Stimulated activated effector memory CD8-positive, alpha-beta T cell treated with anti-CD3 and anti-CD28 coated beads, Interleukin-12 subunit alpha, Interleukin-12 subunit beta, amount 100 ng/mL, for 72 hours (primary cell): Measurements from ENCODE around the gene TOR4A.
A peak's percentile ranks its signal among the peaks of the same experiment; 100 is the strongest.
"Not testable (repeated sequence)": the region's sequence is repeated elsewhere in the genome, so short reads cannot be mapped to it uniquely, and the experiment has no call there.

Experiments
- ATAC-seq: fragments of 150-1000 bp; cut with Tn5 transposase; 2 replicates; pipeline ENCODE4 v1.10.0; 2021
- DNase-seq, 2 donors: peaks; one replicate each; pipeline ENCODE4 v3.0.0; 2021 to 2022; ENCODE audit warnings: low spot score in 2 of 2
- H3K27ac Mint-ChIP-seq: one replicate; pipeline ENCODE4 v1.8.0; 2022; ENCODE audit warnings: mild to moderate bottlenecking, mixed read lengths
- H3K36me3 Mint-ChIP-seq: one replicate; pipeline ENCODE4 v1.8.0; 2022; ENCODE audit warnings: mild to moderate bottlenecking, mixed read lengths
- H3K4me1 Mint-ChIP-seq: one replicate; pipeline ENCODE4 v1.8.0; 2022; ENCODE audit warnings: mixed read lengths
- H3K4me3 Mint-ChIP-seq: one replicate; pipeline ENCODE4 v1.8.0; 2022; ENCODE audit warnings: mild to moderate bottlenecking, mixed read lengths
- H3K9me3 Mint-ChIP-seq: one replicate; pipeline ENCODE4 v1.8.0; 2022; ENCODE audit warnings: mixed read lengths

The TOR4A gene

GRCh38 chr9:137256362-137256761 lies 21.2 kb upstream of the TOR4A start:
- ATAC-seq: no peak
- Mint-ChIP-seq H3K4me3 (peak overlapping the region; percentile 87), H3K36me3 (peaks cover 59% of the 10 kb centered on the region), H3K9me3 (no peaks in the 10 kb centered on the region), H3K4me1 (peaks cover 7% of the 10 kb centered on the region), H3K27ac (peak overlapping the region; percentile 10)
- no peak for DNase-seq

GRCh38 chr9:137256856-137257255 lies 20.7 kb upstream of the TOR4A start:
- Mint-ChIP-seq H3K9me3 (no peaks in the 10 kb centered on the region), H3K4me3 (peak overlapping the region; percentile 87), H3K27ac (peak overlapping the region; percentile 10), H3K4me1 (peaks cover 11% of the 10 kb centered on the region), H3K36me3 (peaks cover 64% of the 10 kb centered on the region)
- no peak for DNase-seq
- ATAC-seq: no peak

- not testable (repeated sequence) for ATAC-seq, H3K9me3 Mint-ChIP-seq, H3K27ac Mint-ChIP-seq, DNase-seq, H3K4me1 Mint-ChIP-seq, H3K4me3 Mint-ChIP-seq
- peaks cover 84% of the 10 kb centered on the region for H3K36me3 Mint-ChIP-seq
These were observed 15.2 kb upstream of the TOR4A start for GRCh38 chr9:137262173-137262908.

GRCh38 chr9:137262909-137263285 lies 14.6 kb upstream of the TOR4A start:
- DNase-seq (no peak), ATAC-seq (no peak)
- no peak overlapping the region for H3K4me3 Mint-ChIP-seq
- no peak overlapping the region for H3K27ac Mint-ChIP-seq
- peaks cover 84% of the 10 kb centered on the region for H3K36me3 Mint-ChIP-seq
- H3K9me3 Mint-ChIP-seq: no peaks in the 10 kb centered on the region
- peaks cover 5% of the 10 kb centered on the region for H3K4me1 Mint-ChIP-seq

- Mint-ChIP-seq H3K9me3 (no peaks in the 10 kb centered on the region), H3K27ac (peak overlapping the region; percentile 60), H3K4me1 (peaks cover 8% of the 10 kb centered on the region), H3K4me3 (no peak overlapping the region), H3K36me3 (peaks cover 84% of the 10 kb centered on the region)
- ATAC-seq: no peak
- DNase-seq: no peak
These were observed 14.0 kb upstream of the TOR4A start for GRCh38 chr9:137263506-137263905.

- H3K36me3 Mint-ChIP-seq: peaks cover 84% of the 10 kb centered on the region
- DNase-seq (no peak), ATAC-seq (no peak)
- no peak overlapping the region for H3K27ac Mint-ChIP-seq
- no peaks in the 10 kb centered on the region for H3K9me3 Mint-ChIP-seq
- no peak overlapping the region for H3K4me3 Mint-ChIP-seq
- peaks cover 13% of the 10 kb centered on the region for H3K4me1 Mint-ChIP-seq
These were observed 13.5 kb upstream of the TOR4A start for GRCh38 chr9:137264067-137264466.

GRCh38 chr9:137265496-137266161 lies 11.9 kb upstream of the TOR4A start:
- no peak overlapping the region for H3K4me3 Mint-ChIP-seq
- H3K9me3 Mint-ChIP-seq: no peaks in the 10 kb centered on the region

GRCh38 chr9:137266162-137266527 lies 11.4 kb upstream of the TOR4A start:
- Mint-ChIP-seq H3K4me3 (no peak overlapping the region), H3K4me1 (peaks cover 24% of the 10 kb centered on the region), H3K9me3 (no peaks in the 10 kb centered on the region), H3K27ac (no peak overlapping the region), H3K36me3 (peaks cover 84% of the 10 kb centered on the region)
- DNase-seq (no peak), ATAC-seq (no peak)

More at GRCh38 chr9:137265496-137266161, 11.9 kb upstream of the TOR4A start:
- Mint-ChIP-seq H3K36me3 (peaks cover 84% of the 10 kb centered on the region), H3K4me1 (peaks cover 21% of the 10 kb centered on the region), H3K27ac (no peak overlapping the region)
- DNase-seq (no peak), ATAC-seq (peak; percentile 22)

GRCh38 chr9:137266585-137267453 lies 10.7 kb upstream of the TOR4A start:
- Mint-ChIP-seq H3K4me1 (peaks cover 25% of the 10 kb centered on the region), H3K36me3 (peaks cover 81% of the 10 kb centered on the region), H3K4me3 (no peak overlapping the region), H3K27ac (no peak overlapping the region), H3K9me3 (no peaks in the 10 kb centered on the region)
- ATAC-seq (no peak), DNase-seq (no peak)

- Mint-ChIP-seq H3K4me3 (no peak overlapping the region), H3K9me3 (no peaks in the 10 kb centered on the region), H3K27ac (no peak overlapping the region), H3K4me1 (peaks cover 23% of the 10 kb centered on the region), H3K36me3 (peaks cover 78% of the 10 kb centered on the region)
- no peak for DNase-seq
- no peak for ATAC-seq
These were observed 9.6 kb upstream of the TOR4A start for GRCh38 chr9:137267933-137268355.

GRCh38 chr9:137268538-137269201 lies 8.9 kb upstream of the TOR4A start:
- Mint-ChIP-seq H3K4me3 (no peak overlapping the region), H3K4me1 (peaks cover 23% of the 10 kb centered on the region), H3K9me3 (no peaks in the 10 kb centered on the region), H3K36me3 (peaks cover 77% of the 10 kb centered on the region), H3K27ac (peak overlapping the region; percentile 16)
- ATAC-seq: no peak
- no peak for DNase-seq

- DNase-seq (no peak), ATAC-seq (no peak)
- Mint-ChIP-seq H3K4me3 (no peak overlapping the region), H3K36me3 (peaks cover 71% of the 10 kb centered on the region), H3K27ac (peak overlapping the region; percentile 54), H3K4me1 (peaks cover 26% of the 10 kb centered on the region), H3K9me3 (no peaks in the 10 kb centered on the region)
These were observed 8.2 kb upstream of the TOR4A start for GRCh38 chr9:137269231-137269772.

GRCh38 chr9:137270929-137271695 lies 6.4 kb upstream of the TOR4A start:
- ATAC-seq: no peak
- Mint-ChIP-seq H3K36me3 (peaks cover 59% of the 10 kb centered on the region), H3K4me1 (peaks cover 41% of the 10 kb centered on the region)

GRCh38 chr9:137271696-137272076 lies 5.8 kb upstream of the TOR4A start:
- no peak for DNase-seq
- H3K4me1 Mint-ChIP-seq: peaks cover 42% of the 10 kb centered on the region
- no peaks in the 10 kb centered on the region for H3K9me3 Mint-ChIP-seq
- ATAC-seq: no peak
- no peak overlapping the region for H3K4me3 Mint-ChIP-seq
- H3K36me3 Mint-ChIP-seq: peaks cover 54% of the 10 kb centered on the region
- peak overlapping the region; percentile 37 for H3K27ac Mint-ChIP-seq

More at GRCh38 chr9:137270929-137271695, 6.4 kb upstream of the TOR4A start:
- Mint-ChIP-seq H3K9me3 (no peaks in the 10 kb centered on the region), H3K4me3 (no peak overlapping the region), H3K27ac (peak overlapping the region; percentile 37)
- DNase-seq: no peak
